ENCODE results near the gene FOLR1. TPM values are rescaled to one million over a fixed set of nuclear protein-coding genes. Genes with fewer than 3 reads are reported as not detected.

FOLR1 gene
- total RNA-seq, 1 experiment from 2014 or later: not detected

- TF ChIP-seq CTCF (conservative IDR thresholded peaks at IDR 0.05; ENCODE audit: low read depth, low read length) (no peak), EZH2 (IDR thresholded peaks at IDR 0.05; ENCODE audit: borderline replicate concordance, low read depth, low read length, poor library complexity, severe bottlenecking) (no peak)
- H3K4me3 ChIP-seq (ENCODE audit: low read depth, low read length, poor library complexity, severe bottlenecking): no peak overlapping the region
- no peaks in the 10 kb centered on the region for H3K4me1 ChIP-seq (ENCODE audit: insufficient read depth, low read length, poor library complexity, severe bottlenecking)
- H3K27me3 ChIP-seq (replicated peaks; ENCODE audit: insufficient read depth, low read depth, low read length, poor library complexity): peaks cover 4% of the 10 kb centered on the region
- DNase-seq (ENCODE audit: low spot score): no peak
- CTCF ChIA-PET: no interaction called here
- BruUV-seq (replicated peaks): no TSS peak
- POLR2A ChIA-PET (ENCODE audit: low non-redundant PET): no interaction called here
- no peaks in the 10 kb centered on the region for H3K9me3 ChIP-seq (ENCODE audit: low read depth, low read length, poor library complexity, severe bottlenecking)
- intact Hi-C loops (cut with micrococcal nuclease; ENCODE audit: unreplicated experiment): no loop called here
- no peak overlapping the region for H3K27ac ChIP-seq (ENCODE audit: low read depth, low read length, poor library complexity, severe bottlenecking)
- H3K36me3 ChIP-seq (ENCODE audit: insufficient read depth, low read length, poor library complexity, severe bottlenecking): no peaks in the 10 kb centered on the region
Measured at GRCh38 chr11:72209101-72209500, 17.2 kb downstream of the FOLR1 start.

- POLR2A ChIA-PET (ENCODE audit: low non-redundant PET): no interaction called here
- H3K4me3 ChIP-seq (ENCODE audit: low read depth, low read length, poor library complexity, severe bottlenecking): no peak within 1 kb of the TSS
- no peaks in the 10 kb centered on the region for H3K36me3 ChIP-seq (ENCODE audit: insufficient read depth, low read length, poor library complexity, severe bottlenecking)
- CTCF ChIA-PET: no interaction called here
- H3K4me1 ChIP-seq (ENCODE audit: insufficient read depth, low read length, poor library complexity, severe bottlenecking): no peaks in the 10 kb centered on the region
- H3K9me3 ChIP-seq (ENCODE audit: low read depth, low read length, poor library complexity, severe bottlenecking): no peaks in the 10 kb centered on the region
- intact Hi-C loops (cut with micrococcal nuclease; ENCODE audit: unreplicated experiment): no loop called here
- no peak for DNase-seq (ENCODE audit: low spot score)
- no TSS peak for BruUV-seq (replicated peaks)
- no peak within 1 kb of the TSS for H3K27ac ChIP-seq (ENCODE audit: low read depth, low read length, poor library complexity, severe bottlenecking)
- H3K27me3 ChIP-seq (replicated peaks; ENCODE audit: insufficient read depth, low read depth, low read length, poor library complexity): peaks cover 4% of the 10 kb centered on the region
- TF ChIP-seq EZH2 (IDR thresholded peaks at IDR 0.05; ENCODE audit: borderline replicate concordance, low read depth, low read length, poor library complexity, severe bottlenecking) (no peak), CTCF (conservative IDR thresholded peaks at IDR 0.05; ENCODE audit: low read depth, low read length) (no peak)
Measured at GRCh38 chr11:72216638-72217037, 24.7 kb downstream of the FOLR1 start, which contains the start of gene FOLR2. Gene FOLR2 (plus strand): TSS chr11:72216794. CDS start chr11:72218585, 1,791 bp downstream.

- intact Hi-C loops (cut with micrococcal nuclease; ENCODE audit: unreplicated experiment): no loop called here
- Histone ChIP-seq H3K27me3 (replicated peaks; ENCODE audit: insufficient read depth, low read depth, low read length, poor library complexity) (peaks cover 4% of the 10 kb centered on the region), H3K9me3 (ENCODE audit: low read depth, low read length, poor library complexity, severe bottlenecking) (no peaks in the 10 kb centered on the region), H3K4me1 (ENCODE audit: insufficient read depth, low read length, poor library complexity, severe bottlenecking) (peaks cover 9% of the 10 kb centered on the region), H3K27ac (ENCODE audit: low read depth, low read length, poor library complexity, severe bottlenecking) (no peak overlapping the region), H3K4me3 (ENCODE audit: low read depth, low read length, poor library complexity, severe bottlenecking) (no peak overlapping the region), H3K36me3 (ENCODE audit: insufficient read depth, low read length, poor library complexity, severe bottlenecking) (no peaks in the 10 kb centered on the region)
- no peak for DNase-seq (ENCODE audit: low spot score)
- ChIA-PET POLR2A (ENCODE audit: low non-redundant PET) (no interaction called here), CTCF (interaction anchor here (0.5 kb wide), 1 partner anchor 1090 kb away, joined by 3 read pairs; no protein-coding TSS in a partner anchor)
- no TSS peak for BruUV-seq (replicated peaks)
- TF ChIP-seq EZH2 (IDR thresholded peaks at IDR 0.05; ENCODE audit: borderline replicate concordance, low read depth, low read length, poor library complexity, severe bottlenecking): no peak
- no peak for TF ChIP-seq CTCF (conservative IDR thresholded peaks at IDR 0.05; ENCODE audit: low read depth, low read length)
Measured at GRCh38 chr11:72217841-72218240, 25.9 kb downstream of the FOLR1 start.

Measured in A673 (cell line).